GM18520 (cell line): ENCODE measurements around the gene LDLRAP1.

ENCODE experiments used
- ATAC-seq: cut with Tn5 transposase; IDR thresholded peaks from one replicate; pipeline ENCODE4 v1.9.1; 2021; ENCODE audit not compliant: unreplicated experiment

The LDLRAP1 gene

DNA sequence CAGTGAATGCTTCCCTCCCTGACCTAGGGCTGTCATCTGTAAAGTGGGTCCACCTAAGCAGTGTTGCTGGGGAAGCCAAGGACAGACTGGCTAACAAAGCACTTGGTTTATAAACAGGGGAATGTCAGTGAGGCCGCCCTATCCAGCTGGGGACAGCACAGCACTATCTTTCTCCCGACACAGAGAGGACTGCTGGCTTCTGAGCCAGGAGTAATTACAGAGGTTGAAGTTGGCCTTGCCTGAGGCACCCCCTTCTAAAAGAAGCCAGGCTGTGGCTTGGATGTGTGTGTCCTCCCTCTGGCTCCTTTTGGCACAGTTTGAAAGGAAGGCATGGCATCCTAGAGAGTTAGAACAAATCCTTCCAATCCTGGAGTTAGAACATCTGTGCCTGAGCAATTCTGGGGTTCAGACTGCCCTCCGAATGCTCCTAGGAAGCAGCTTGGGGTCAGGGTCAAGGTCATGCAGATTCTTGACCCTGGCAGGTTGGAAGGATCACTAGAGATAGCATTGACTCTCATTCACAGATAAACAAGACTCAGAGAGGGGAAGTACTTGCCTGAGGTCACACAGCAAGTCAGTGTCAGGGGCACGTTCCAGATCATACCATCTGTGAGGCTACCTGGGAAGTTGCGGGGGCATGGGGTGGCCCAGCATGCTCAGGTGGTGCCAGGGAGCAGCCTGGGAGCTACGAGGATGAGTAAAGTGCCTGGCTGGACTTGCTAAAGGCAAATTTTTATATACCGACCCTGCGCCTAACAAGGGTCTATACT, 1.3 kb upstream of the LDLRAP1 start:
- ATAC-seq: no peak

DNA sequence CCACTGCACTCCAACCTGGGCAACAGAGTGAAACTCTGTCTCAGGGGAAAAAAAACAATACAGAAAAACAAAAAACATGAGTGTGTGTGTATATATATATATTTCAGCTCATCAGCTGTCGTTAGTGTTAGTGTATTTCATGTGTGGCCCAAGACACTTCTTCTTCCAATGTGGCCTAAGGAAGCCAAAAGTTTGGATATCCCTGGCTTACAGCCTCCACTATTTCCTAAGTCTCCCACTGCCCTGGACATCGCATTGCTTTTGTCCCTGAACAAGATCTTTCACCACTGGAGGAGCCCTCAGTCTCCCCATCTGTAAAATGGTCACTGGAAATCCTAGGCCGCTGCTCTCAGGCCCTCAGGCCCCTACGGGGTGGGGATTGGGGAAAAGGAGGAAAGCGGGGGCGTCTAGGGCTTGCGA, 391 bp upstream of the LDLRAP1 start:
- ATAC-seq: no peak

DNA sequence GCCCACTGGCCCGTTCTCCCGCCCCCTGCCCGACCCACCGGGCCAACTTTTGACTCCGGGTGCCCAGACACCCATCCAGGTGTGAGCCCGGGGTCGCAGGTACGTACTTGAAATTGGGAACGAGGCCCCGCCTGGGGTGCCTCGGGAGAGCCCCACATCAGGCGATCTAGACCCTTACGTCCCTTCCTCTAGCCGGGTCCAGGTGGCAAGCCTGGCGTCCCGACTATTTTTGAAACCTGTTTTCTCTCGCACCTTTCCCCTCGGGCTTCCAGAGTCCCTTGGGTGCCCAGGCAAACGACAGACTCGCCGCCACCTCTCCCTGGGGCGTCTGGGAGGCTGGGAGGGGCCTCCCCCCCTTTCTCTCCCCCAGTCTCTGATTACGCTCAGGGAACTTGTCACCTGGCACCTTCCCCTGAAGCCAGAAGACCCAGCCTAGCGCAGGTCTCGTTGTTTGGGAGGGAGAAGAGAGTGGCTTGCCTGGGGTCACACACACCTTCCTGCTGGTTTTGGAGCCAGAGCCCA, 898 bp downstream of the LDLRAP1 start:
- no peak for ATAC-seq

DNA sequence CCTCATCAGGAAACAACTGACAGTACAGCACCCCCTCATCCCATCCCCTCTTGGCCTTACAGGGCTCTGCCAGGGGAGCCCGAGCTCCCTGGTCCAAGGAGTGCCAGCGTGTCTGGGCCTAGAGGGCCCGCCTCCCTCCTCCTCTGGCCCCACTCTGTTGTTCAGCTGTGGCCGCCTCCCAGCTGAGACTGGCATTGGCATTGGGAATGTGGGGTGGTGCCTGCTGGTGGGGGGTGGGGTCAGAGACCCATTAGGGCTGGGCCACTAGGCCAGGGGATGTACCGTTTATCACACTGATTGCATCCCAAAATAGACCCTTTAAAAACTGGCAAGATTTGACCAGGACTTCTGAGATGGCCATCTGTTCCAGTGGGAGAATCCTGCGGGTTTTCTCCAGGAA, 1.4 kb downstream of the LDLRAP1 start:
- no peak for ATAC-seq

DNA sequence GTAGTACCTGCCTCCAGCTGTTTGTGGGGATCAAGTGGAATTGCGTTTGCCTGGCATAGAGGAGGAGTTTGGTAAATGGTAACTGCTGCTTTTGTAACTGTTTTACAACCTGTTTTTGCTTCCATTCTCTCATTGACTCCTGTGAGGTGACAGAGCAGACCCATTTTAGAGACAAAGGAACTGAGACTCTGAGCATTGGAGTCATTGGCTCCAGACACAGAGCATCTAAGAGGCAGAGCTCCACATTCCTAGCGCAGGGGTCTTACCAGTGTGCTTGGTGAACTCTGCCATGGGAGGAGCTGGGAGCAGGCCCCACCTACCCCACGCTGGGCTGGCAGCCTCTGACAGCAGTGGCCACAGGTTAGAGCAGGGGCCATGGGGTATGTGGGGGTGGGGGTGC, 2.4 kb downstream of the LDLRAP1 start:
- no peak for ATAC-seq

DNA sequence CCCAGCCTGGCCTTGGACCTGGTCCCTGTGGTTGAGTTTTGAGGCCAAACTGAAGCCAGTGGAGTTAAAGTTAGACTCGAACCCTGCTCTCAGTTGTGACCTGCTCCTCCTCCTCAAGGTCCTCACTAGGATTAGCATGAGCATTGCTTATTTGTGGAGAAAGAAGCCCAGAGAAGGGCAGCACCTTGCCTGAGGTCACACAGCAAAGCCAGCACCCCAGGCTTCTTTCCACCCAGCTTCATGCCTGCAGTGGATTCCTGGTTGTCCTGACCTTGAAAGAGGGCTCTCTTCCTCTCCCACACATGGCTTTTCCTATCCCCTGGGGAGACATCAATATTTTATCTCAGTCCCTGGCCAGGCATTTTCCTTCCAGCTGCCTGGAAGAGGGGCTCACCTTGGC, 2.8 kb downstream of the LDLRAP1 start:
- no peak for ATAC-seq

DNA sequence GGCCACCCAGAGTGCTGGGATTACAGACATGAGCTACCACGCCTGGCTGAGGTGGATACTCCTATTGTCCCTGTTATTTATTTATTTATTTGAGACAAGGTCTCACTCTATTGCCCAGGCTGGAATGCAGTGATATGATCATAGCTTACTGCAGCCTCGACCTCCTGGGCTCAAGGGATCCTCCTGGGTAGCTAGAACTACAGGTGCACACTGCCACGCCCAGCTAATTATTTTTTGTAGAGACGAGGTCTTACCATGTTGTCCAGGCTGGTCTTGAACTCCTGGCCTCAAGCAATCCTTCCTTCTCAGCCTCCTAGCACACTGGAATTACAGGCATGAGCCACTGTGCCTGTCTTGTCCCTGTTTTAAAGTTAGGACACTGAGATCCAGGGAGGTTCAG, 5.2 kb downstream of the LDLRAP1 start:
- no peak for ATAC-seq

DNA sequence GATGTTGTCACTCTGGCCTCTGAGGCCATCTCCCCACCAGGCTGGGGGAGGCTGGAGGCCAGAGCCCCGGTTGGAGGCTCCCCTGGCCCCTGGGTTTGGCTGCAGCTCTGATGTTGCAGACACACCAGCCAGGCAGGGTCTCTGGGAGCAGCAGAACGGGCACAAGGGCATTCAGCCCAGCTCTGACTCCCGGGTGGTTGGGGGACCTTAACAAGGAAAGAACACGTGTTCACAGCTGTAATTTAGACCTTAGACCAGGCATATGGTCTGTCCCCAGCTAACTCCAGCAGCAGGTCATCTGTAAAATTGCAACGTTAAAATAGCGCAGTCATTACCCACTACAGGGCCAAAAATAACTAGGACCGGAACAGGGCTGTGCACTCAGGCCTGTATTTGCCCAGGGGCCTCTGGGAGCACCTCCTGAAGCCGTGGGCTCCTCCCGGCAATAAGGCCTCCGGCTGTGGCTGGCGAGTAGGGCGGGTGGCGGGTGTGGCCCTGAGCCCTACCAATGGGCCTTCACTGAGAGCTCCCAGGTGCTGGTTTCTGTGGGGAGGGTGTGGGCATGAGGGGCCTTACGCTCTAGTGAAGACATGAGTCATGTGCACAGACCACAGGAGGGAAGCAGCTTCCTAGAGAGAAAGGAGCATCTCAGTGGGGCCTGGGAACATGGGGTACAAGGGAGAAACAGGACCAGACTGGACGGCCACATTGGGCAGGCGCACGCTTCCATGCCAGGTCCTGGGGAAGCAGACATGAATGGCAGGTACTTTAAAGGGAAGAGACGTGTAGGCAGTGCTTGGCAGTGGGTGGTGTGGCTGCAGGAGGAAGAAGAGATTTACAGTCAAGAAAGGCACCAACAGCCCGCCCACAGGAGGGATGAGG, 6.1 kb downstream of the LDLRAP1 start:
- peak; percentile 55 for ATAC-seq

DNA sequence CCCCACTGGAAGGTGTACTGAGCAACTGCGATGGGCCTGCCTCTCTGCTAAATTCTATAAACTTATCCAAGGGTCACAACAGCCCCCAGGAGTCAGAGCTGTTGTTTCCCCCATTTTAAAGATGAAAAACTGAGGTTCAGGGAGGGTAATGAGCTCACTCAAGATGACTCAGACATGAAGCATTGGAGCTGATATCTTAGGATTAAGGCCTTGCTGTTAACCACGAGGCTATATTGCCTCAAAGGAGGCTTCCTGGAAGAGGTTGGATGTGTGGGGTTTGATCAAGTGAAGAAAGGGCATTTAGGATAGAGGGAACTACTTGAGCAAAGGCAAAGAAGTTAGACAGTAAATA, 6.7 kb downstream of the LDLRAP1 start:
- no peak for ATAC-seq

DNA sequence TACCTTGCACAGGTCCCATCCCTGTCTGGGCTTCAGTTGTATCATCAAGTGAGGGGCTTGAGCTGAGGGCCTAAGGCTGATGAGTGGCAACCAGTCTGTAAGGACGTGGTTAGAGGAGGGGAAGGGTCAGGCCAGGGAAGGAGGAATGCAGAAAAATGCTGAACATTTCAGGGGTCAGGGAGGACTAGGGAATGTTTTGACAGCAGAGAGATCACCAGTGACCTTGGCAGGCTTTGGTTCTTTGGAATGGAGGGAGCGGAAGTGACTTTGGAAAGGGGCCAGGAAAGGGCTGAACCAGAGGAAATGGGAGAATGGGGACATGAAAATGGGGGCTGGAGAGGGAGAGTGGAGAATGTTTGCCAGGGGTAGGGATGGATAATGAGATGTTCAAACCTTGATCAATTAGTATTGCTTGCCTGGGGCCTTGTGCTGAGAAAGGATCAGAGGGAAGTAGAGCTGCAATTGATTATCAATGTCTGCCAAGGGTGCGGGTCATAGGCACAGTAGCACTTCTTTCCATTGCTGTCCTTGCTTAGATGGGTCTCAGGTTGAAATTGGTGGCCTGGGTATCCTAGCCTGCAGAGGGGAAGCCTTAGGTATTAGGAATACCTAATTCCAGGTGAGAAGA, 7.4 kb downstream of the LDLRAP1 start:
- no peak for ATAC-seq

DNA sequence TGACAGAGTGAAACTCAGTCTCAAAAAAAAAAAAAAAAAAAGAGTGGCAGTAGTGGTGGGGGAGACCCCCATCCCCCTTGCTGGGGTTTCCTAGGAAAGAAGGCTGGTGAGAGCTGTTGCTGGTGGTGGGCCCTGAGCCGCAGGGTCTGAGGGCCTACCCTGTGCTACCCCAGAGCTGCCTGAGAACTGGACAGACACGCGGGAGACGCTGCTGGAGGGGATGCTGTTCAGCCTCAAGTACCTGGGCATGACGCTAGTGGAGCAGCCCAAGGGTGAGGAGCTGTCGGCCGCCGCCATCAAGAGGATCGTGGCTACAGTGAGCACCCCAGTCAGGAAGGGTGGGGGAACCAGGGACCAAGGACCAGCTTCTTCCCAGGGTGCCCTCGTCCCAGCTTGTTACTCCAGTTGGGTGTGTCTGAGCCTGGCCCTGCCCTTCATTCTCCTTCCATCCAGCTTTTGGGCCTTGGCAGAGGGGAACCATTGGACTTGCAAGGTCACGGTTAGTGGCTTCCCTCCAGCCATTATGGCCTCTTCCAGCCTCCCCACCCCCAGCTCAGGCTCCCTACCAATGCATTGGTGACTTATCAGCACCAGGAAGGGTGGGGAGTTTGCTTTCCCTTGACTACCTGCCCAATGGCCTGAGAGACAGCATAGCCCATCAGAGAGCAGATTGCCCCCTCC, 10.5 kb downstream of the LDLRAP1 start:
- ATAC-seq: no peak

DNA sequence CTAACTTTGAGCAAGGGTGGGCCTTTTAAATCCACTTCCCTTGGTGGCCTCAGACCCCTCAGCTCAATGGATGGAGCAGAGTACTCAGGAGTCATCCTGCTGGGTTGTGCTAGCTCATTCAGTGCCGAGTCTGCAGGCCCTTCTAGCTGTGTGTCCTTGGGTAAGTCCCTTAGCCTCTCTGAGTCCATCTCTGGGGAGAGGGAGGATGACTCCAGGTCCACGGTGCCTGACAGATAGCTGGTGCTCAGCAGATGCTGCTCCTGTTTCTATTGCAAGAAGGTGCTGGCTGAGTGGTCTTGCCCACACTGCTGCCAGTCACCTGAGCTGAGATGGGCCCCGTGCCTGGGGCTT, 11.0 kb downstream of the LDLRAP1 start:
- no peak for ATAC-seq

DNA sequence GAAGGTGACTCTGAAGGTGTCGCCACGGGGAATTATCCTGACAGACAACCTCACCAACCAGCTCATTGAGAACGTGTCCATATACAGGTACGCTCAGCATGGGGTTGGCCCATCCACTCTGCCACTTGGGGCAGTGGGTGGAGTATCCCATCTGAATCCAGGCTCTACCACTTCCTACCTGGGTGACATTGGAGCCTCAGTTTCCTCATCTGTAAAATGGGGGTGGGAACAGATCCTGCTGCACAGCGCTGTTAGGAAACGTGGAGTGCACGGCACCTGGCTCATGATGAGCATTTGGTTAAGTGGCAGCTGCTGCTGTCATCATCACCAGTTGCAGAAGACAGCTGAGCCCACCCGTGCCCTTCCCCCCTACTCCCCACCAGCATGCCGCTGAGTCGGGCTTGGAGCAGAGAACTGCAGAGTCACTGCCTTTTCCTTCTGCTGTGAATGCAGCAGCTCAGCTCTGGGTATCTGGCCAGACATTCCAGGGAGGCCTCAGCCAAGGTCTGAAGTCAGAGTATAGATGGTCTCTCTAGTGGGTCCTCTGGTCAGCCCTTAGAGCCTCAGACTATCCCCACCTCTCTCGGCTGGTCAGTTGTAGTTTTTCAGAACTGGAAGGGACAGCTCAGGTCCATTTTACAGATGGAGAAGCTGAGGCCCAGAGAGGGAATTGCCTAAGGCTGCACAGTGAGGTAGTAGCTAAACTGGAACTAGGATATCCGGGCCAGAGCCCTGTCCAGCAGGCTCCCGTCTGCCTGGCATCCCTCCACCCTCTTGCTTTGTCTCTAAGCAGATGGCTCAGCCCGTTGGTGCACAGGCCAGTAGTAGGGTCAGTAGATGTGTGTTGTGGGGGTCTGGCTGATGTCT, 11.7 kb downstream of the LDLRAP1 start:
- no peak for ATAC-seq

DNA sequence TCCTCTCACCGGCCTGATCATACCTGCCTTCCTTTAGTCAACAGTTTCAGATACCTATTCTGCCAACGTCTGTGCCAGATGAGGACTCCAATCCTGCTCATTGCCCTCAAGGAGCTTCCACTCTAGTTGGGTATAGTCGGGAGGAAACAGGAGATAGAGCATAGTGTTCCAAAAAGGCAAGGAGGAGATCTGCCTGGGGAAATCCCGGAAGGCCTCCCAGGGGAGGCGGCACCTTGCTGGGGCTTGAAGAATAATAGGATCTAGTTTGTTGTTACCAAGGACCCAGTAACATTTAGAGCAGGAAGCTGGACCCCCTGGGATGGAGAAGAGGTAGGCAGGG, 12.3 kb downstream of the LDLRAP1 start:
- ATAC-seq: no peak

DNA sequence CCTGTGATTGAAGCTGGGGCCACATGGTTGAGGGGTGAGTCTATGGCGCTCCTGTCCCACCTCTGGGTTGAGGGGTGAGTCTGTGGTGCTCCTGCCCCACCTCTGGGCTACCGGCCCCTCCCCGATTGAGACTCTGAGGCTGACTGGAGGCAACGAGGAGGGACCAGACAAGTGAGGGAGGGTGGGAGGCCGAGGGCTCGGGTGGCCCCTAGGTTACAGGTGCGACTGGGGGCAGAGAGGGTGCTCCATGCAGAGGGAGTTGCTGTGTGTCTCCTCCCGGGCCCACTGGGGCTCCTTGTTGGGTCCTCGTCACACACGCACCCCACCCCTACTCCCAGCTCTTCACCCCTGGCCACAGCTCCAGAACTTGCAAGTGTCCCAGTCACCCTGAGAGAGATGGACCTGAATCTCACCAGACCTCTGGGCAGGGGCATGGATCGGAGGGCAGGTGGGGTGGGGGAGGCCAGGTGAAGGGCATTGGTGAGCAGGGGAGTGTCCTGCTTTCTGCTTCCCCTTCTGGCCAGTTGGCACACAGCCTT, 12.8 kb downstream of the LDLRAP1 start:
- ATAC-seq: no peak

DNA sequence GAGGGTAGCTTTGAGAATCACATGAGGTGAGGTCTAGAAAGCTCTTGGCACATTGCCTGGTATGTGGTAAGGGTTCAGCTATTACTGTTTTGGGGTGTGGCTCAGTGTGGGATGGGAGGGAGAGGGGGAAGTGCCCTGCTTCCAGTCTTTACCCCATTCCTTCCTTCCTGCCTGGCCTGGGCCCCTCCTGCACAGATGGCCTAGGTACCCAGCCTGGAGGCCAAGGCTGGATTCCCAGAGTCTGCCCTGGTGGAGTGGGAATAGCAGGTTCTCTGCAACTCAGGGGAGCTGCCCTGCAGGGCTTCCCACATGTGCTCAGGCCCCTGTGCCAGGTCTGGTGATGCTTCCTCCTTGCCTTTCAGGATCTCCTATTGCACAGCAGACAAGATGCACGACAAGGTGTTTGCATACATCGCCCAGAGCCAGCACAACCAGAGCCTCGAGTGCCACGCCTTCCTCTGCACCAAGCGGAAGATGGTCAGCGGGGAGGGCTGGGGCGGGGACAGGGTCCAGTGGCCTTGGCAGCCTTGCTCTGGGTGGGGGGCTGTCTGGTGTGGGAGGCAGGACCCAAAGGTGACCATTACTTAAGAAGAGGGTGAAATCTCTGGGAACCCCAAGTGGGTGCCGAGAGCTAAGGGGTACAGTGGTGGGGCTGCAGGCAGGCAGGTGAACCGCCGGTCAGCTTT, 13.5 kb downstream of the LDLRAP1 start:
- ATAC-seq: no peak

DNA sequence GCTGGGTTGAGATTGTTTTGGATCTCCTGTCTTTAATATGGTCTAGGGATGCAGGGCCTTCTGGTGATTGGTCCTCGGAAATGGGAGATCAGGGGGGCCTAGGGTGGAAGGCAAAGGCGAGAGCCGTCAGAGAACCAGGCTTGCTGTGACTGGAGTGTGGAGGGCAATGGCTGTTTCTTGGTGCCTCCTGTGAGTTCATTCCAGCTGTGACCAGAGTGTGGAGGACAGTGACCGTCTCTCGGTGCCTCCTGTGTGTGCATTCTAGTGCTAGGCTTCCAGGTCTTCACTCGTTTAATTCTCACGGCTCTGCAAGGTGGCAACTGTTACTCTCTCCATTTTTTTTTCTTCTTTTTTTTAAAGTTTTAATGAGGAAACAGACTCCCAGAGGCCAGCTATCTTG, 14.1 kb downstream of the LDLRAP1 start:
- ATAC-seq: no peak

DNA sequence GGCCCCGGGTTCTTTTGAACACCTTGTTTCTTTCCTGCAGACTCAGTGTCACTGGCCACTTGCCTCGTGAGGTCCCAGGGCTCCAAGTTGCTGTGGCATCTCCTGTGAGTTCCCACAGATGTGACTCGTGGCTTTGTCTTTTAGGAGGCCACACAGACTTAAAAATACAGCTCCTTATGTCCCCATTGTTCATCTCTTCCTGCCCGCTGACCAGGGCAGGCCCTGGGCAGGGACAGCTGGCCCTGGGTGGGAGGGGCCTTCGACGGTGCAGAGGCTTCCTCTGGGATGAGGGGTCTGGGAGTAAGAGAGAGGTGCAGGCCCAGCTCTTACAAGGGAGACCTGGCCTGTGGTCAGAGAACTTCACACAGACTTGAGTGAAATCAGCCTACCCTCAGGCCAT, 15.6 kb downstream of the LDLRAP1 start:
- no peak for ATAC-seq

DNA sequence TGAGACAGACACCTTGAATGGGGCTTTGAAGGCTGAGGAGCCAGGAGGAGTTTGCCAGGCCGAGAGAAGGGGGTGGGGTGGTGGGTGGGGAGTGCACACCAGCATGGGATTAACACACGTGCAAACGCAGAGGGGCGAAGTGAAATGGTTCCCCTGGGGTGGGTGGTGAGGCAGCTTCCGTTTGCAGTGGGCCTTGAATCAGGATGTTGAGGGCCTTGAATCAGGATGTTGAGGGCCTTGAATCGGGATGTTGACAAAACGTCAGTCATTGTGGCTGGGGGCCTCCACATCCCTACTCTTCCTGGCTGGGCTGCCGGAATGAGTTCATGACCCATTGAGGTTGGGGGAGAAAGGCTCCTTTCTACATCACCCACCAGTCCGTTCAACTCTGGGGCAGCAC, 16.6 kb downstream of the LDLRAP1 start:
- no peak for ATAC-seq

DNA sequence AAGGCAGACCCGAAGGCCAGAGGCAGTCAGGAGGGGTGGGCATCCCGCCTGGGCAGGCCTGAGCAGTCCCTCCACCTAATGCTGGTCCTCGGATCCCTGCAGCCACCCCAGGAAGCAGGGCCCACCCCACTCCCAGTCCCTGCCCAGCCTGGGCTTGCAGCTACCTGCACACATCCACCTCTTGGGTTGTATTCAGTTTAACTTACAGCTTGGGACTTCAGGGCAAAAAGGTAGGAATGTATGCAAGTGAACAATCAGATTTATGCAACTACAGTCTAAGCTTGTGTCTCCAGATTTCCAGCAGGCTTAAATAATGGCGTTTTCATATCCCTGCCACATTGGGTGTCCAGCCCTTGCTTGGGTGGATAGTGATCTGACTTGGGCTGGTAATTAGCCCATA, 17.4 kb downstream of the LDLRAP1 start:
- no peak for ATAC-seq
